WERI-Rb-1 (cell line): Measurements from ENCODE around the gene ETS2.
A peak's percentile ranks its signal among the peaks of the same experiment; 100 is the strongest.

Experiments
- DNase-seq: peaks from one replicate; pipeline ENCODE4 v3.0.0-alpha.2; 2020
- H3K27ac ChIP-seq: fragments of 250-450 bp; sonication (Bioruptor Pico); 2 replicates; pipeline ENCODE4 v1.5.1; 2020; ENCODE audit warnings: mild to moderate bottlenecking, moderate library complexity
- H3K27me3 ChIP-seq: fragments of 250-450 bp; sonication (Bioruptor Pico); 2 replicates; pipeline ENCODE4 v1.5.1; 2021; ENCODE audit warnings: mild to moderate bottlenecking, low read depth, moderate library complexity; ENCODE audit not compliant: insufficient read depth, severe bottlenecking
- H3K36me3 ChIP-seq: fragments of 250-450 bp; sonication (Bioruptor Pico); 2 replicates; pipeline ENCODE4 v1.5.1; 2020; ENCODE audit warnings: mild to moderate bottlenecking, moderate library complexity
- H3K4me3 ChIP-seq: 2 replicates; pipeline ENCODE4 v1.5.1; 2011; ENCODE audit warnings: low read depth, mild to moderate bottlenecking, control low read depth, low read length
- H3K9me3 ChIP-seq: fragments of 250-450 bp; sonication (Bioruptor Pico); 2 replicates; pipeline ENCODE4 v1.5.1; 2021; ENCODE audit warnings: mild to moderate bottlenecking, moderate library complexity; ENCODE audit not compliant: severe bottlenecking
- CTCF ChIP-seq: IDR thresholded peaks from 2 replicates; pipeline ENCODE4 v1.5.1; 2011; ENCODE audit warnings: low read depth, mild to moderate bottlenecking, control low read depth, inconsistent platforms, low read length

Gene ETS2

GRCh38 chr21:38853421-38853919 is 47.7 kb downstream of the ETS2 start:
- Histone ChIP-seq H3K27me3 (no peaks in the 10 kb centered on the region), H3K27ac (no peak overlapping the region), H3K4me3 (no peak overlapping the region), H3K36me3 (no peaks in the 10 kb centered on the region), H3K9me3 (no peaks in the 10 kb centered on the region)
- no peak for TF ChIP-seq CTCF
- no peak for DNase-seq

- no peak overlapping the region for H3K4me3 ChIP-seq
- H3K9me3 ChIP-seq = no peaks in the 10 kb centered on the region
- no peaks in the 10 kb centered on the region for H3K36me3 ChIP-seq
- TF ChIP-seq CTCF = 0 out of 2 replicates have a peak, but pooled peaks have one; percentile 5
- DNase-seq = no peak
- no peaks in the 10 kb centered on the region for H3K27me3 ChIP-seq
- H3K27ac ChIP-seq = no peak overlapping the region
Measured at GRCh38 chr21:38857152-38857825, 51.6 kb downstream of the ETS2 start.

GRCh38 chr21:38858026-38858811 is 52.5 kb downstream of the ETS2 start:
- no peak for TF ChIP-seq CTCF
- H3K27me3 ChIP-seq = no peaks in the 10 kb centered on the region
- H3K9me3 ChIP-seq = no peaks in the 10 kb centered on the region
- H3K36me3 ChIP-seq = no peaks in the 10 kb centered on the region
- no peak for DNase-seq
- H3K27ac ChIP-seq = no peak overlapping the region
- no peak overlapping the region for H3K4me3 ChIP-seq

GRCh38 chr21:38858812-38859205 is 53.1 kb downstream of the ETS2 start:
- no peak for TF ChIP-seq CTCF
- Histone ChIP-seq H3K27ac (no peak overlapping the region), H3K9me3 (no peaks in the 10 kb centered on the region), H3K4me3 (no peak overlapping the region), H3K27me3 (no peaks in the 10 kb centered on the region), H3K36me3 (no peaks in the 10 kb centered on the region)
- no peak for DNase-seq

- H3K27ac ChIP-seq = no peak overlapping the region
- H3K36me3 ChIP-seq = no peaks in the 10 kb centered on the region
- no peaks in the 10 kb centered on the region for H3K27me3 ChIP-seq
- DNase-seq = no peak
- no peak for TF ChIP-seq CTCF
- no peak overlapping the region for H3K4me3 ChIP-seq
- H3K9me3 ChIP-seq = no peaks in the 10 kb centered on the region
Measured at GRCh38 chr21:38859852-38860251, 54.1 kb downstream of the ETS2 start.
